B cell (primary cell): Measurements from ENCODE around the gene MVB12B. TPM values are rescaled to one million over a fixed set of nuclear protein-coding genes. Genes with fewer than 3 reads are reported as not detected.

Source experiments
- ATAC-seq: fragments of 200-7000 bp; cut with Tn5 transposase; one replicate; pipeline ENCODE4 v1.10.0; 2021; ENCODE audit warnings: low read depth, mild to moderate bottlenecking, moderate number of reproducible peaks, moderate library complexity
- CTCF ChIA-PET: fragments of 350-600 bp; sonication (Branson Sonifier 250); formaldehyde crosslinking; loops from one replicate; lab custom pipeline; 2021; ENCODE audit warnings: antibody characterized with exemption, inconsistent platforms; lab: Charles Lee
- POLR2A ChIA-PET: fragments of 350-600 bp; sonication (Branson Sonifier 250); formaldehyde crosslinking; loops from one replicate; lab custom pipeline; 2021; ENCODE audit warnings: antibody characterized with exemption; lab: Charles Lee
- DNase-seq: peaks from one replicate; pipeline ENCODE4 v3.0.0; 2013
- H2AFZ ChIP-seq: 2 replicates; pipeline ENCODE4 v1.6.1; 2012; ENCODE audit warnings: mild to moderate bottlenecking, low read depth, low read length; ENCODE audit not compliant: insufficient read depth, poor library complexity, severe bottlenecking
- H3K27ac ChIP-seq, 2 donors: 1 replicate in 1 of 2; 2 replicates in 1 of 2; pipeline ENCODE4 v1.5.1; 2012 to 2013; ENCODE audit warnings: low read length in 2 of 2, mild to moderate bottlenecking in 2 of 2, moderate library complexity in 1 of 2
- H3K27me3 ChIP-seq, 4 experiments: fragments of 200-600 bp in 1 of 4; sonication (generic) in 1 of 4; replicated peaks in 1 of 4; 1 replicate in 2 of 4; 2 replicates in 2 of 4; pipeline versions ENCODE4 v1.6.1 to v1.7.0; 2013 to 2016; ENCODE audit warnings: low read length in 3 of 4, mild to moderate bottlenecking in 2 of 4, mixed read lengths in 1 of 4, moderate library complexity in 1 of 4; ENCODE audit not compliant: insufficient read depth in 4 of 4, control insufficient read depth in 3 of 4; ENCODE audit errors: control extremely low read depth in 1 of 4
- H3K36me3 ChIP-seq, 2 experiments: replicated peaks in 1 of 2; 1 replicate in 1 of 2; 2 replicates in 1 of 2; pipeline versions ENCODE4 v1.6.1 to v1.7.1; 2013; ENCODE audit warnings: low read length in 1 of 2; ENCODE audit not compliant: insufficient read depth in 2 of 2, control insufficient read depth in 1 of 2; ENCODE audit errors: control extremely low read depth in 1 of 2, extremely low read depth in 1 of 2
- H3K4me1 ChIP-seq, 2 donors: fragments of 200-600 bp in 1 of 2; sonication (generic) in 1 of 2; 1 replicate in 1 of 2; 2 replicates in 1 of 2; pipeline versions ENCODE4 v1.5.1 to v1.6.1; 2013 to 2017; ENCODE audit warnings: low read length in 2 of 2; ENCODE audit not compliant: control insufficient read depth in 2 of 2, insufficient read depth in 2 of 2
- H3K4me2 ChIP-seq: replicated peaks from 2 replicates; pipeline ENCODE3; 2012; ENCODE audit warnings: mild to moderate bottlenecking, low read depth, low read length; ENCODE audit not compliant: poor library complexity, severe bottlenecking
- H3K4me3 ChIP-seq, 5 experiments: fragments of 200-600 bp in 1 of 5; sonication (generic) in 1 of 5; 1 replicate in 3 of 5; 2 replicates in 2 of 5; pipeline versions ENCODE4 v1.5.1 to v1.7.0; 2011 to 2016; ENCODE audit warnings: low read length in 4 of 5, mild to moderate bottlenecking in 4 of 5, low read depth in 2 of 5, control low read depth in 1 of 5, moderate library complexity in 1 of 5; ENCODE audit not compliant: insufficient read depth in 1 of 5; ENCODE audit errors: control extremely low read depth in 1 of 5, extremely low read depth in 1 of 5
- H3K79me2 ChIP-seq: fragments of 200-600 bp; sonication (generic); one replicate; pipeline ENCODE4 v1.6.0; 2016; ENCODE audit warnings: low read length; ENCODE audit not compliant: control insufficient read depth, insufficient read depth
- H3K9ac ChIP-seq: fragments of 200-600 bp; sonication (generic); 2 replicates; pipeline ENCODE4 v1.6.1; 2017; ENCODE audit warnings: mild to moderate bottlenecking, low read length, moderate library complexity
- H3K9me3 ChIP-seq, 3 donors: one replicate each; pipeline versions ENCODE4 v1.6.1 to v1.7.1; 2013; ENCODE audit warnings: low read length in 2 of 3; ENCODE audit not compliant: control insufficient read depth in 2 of 3, insufficient read depth in 1 of 3; ENCODE audit errors: control extremely low read depth in 1 of 3
- H4K20me1 ChIP-seq: 2 replicates; pipeline ENCODE4 v1.6.0; 2012; ENCODE audit warnings: mild to moderate bottlenecking, low read length; ENCODE audit not compliant: insufficient read depth, control insufficient read depth, poor library complexity, severe bottlenecking
- H3K27ac Mint-ChIP-seq: one replicate; pipeline ENCODE4 v1.8.0; 2021; ENCODE audit warnings: mixed read lengths
- H3K27me3 Mint-ChIP-seq: one replicate; pipeline ENCODE4 v1.8.0; 2021; ENCODE audit warnings: mixed read lengths
- H3K4me1 Mint-ChIP-seq: one replicate; pipeline ENCODE4 v1.8.0; 2021; ENCODE audit warnings: mixed read lengths
- H3K4me3 Mint-ChIP-seq: one replicate; pipeline ENCODE4 v1.8.0; 2021; ENCODE audit warnings: mixed read lengths
- H3K9me3 Mint-ChIP-seq: one replicate; pipeline ENCODE4 v1.8.0; 2022; ENCODE audit warnings: mixed read lengths; ENCODE audit not compliant: insufficient read depth
- EZH2 ChIP-seq: IDR thresholded peaks from 2 replicates; pipeline ENCODE4 v1.6.1; 2012; ENCODE audit warnings: borderline replicate concordance, low read depth, mild to moderate bottlenecking, moderate library complexity, low read length; ENCODE audit not compliant: insufficient read depth, poor library complexity, severe bottlenecking
- WGBS: methylation state at CpG from one replicate; pipeline ENCODE4 v1.1.5; 2013; ENCODE audit warnings: missing lambda C conversion rate; ENCODE audit not compliant: insufficient coverage; 5-methylcytosine and 5-hydroxymethylcytosine counted together
- intact Hi-C: fragments of 100-400 bp; cut with micrococcal nuclease; formaldehyde crosslinking; loops from one replicate; pipeline ENCODE4 v1.10.0; 2022
- polyA plus RNA-seq: library from polyadenylated mRNA; depleted of rRNA; stranded (reverse); fragments of >200 nt; gene quantifications from 2 replicates; pipeline ENCODE4 v1.2.3, GENCODE V29; 2012
- total RNA-seq, 2 donors: library from RNA; stranded (reverse); fragments of 120-200 nt in 1 of 2; gene quantifications; 1 replicate in 1 of 2; 2 replicates in 1 of 2; pipeline versions ENCODE4 v1.2.3 to v1.2.4, GENCODE V29; 2013 to 2022
- TF ChIP-seq, protein P1 (sequence below): fragments of 200-600 bp; IDR thresholded peaks from one replicate; pipeline ENCODE4 v1.8.0; 2022; ENCODE audit warnings: antibody characterized with exemption, mild to moderate bottlenecking

MVB12B gene
- total and polyA plus RNA-seq, 2 donors (not counting 1 experiment from before 2014, with no cell fraction given) = 1.2 to 9.8 TPM

DNA sequence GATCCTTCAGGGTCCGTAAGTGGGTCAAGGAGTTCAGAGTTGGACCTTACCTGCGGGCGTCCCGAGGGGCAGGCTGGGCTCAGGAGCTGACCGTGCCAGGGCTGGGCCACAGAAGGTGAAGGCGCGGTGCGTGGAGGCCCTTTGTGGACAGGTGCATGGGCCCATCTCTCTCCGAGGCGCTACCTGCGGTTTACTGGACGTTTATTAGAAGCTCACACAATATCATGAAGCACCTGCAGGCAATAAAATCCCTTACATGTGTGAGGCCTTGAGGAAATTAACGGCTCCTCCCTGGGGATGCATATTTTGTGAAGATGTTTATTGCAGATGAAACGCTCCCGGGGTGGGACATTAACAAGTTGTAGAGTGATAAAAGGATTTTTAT, 207.3 kb downstream of the MVB12B start:
- H3K27ac ChIP-seq = peak overlapping the region; percentile 58 to 81
- no peaks in the 10 kb centered on the region for H3K27me3 Mint-ChIP-seq
- no peaks in the 10 kb centered on the region for H3K36me3 ChIP-seq
- intact Hi-C loops = loop anchor here (1.0 kb wide), 1 partner anchor 17 kb away; no protein-coding TSS in a partner anchor
- no peaks in the 10 kb centered on the region for H3K9me3 Mint-ChIP-seq
- TF ChIP-seq EZH2 = no peak
- TF ChIP-seq, protein P1, sequence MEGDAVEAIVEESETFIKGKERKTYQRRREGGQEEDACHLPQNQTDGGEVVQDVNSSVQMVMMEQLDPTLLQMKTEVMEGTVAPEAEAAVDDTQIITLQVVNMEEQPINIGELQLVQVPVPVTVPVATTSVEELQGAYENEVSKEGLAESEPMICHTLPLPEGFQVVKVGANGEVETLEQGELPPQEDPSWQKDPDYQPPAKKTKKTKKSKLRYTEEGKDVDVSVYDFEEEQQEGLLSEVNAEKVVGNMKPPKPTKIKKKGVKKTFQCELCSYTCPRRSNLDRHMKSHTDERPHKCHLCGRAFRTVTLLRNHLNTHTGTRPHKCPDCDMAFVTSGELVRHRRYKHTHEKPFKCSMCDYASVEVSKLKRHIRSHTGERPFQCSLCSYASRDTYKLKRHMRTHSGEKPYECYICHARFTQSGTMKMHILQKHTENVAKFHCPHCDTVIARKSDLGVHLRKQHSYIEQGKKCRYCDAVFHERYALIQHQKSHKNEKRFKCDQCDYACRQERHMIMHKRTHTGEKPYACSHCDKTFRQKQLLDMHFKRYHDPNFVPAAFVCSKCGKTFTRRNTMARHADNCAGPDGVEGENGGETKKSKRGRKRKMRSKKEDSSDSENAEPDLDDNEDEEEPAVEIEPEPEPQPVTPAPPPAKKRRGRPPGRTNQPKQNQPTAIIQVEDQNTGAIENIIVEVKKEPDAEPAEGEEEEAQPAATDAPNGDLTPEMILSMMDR = no peak
- H3K4me1 Mint-ChIP-seq = peaks cover 48% of the 10 kb centered on the region
- peaks cover 43 to 58% of the 10 kb centered on the region in 2 donors for H3K4me1 ChIP-seq
- H2AFZ ChIP-seq = peak overlapping the region; percentile 68
- no peaks in the 10 kb centered on the region for H3K9me3 ChIP-seq
- peak overlapping the region; percentile 82 for H3K4me2 ChIP-seq
- ATAC-seq (peak; percentile 40), DNase-seq (no peak)
- ChIA-PET CTCF (interaction anchor here (0.9 to 3.5 kb wide), 8 partner anchors 8 to 43 kb away, joined by 3 to 27 read pairs (median 4); no protein-coding TSS in a partner anchor), POLR2A (no interaction called here)
- 6% methylated on average over 7 of the region's 15 CpGs for WGBS
- no peaks in the 10 kb centered on the region for H3K79me2 ChIP-seq
- peak overlapping the region in 4 of 5 experiments; percentile 38 to 69 (median 52) for H3K4me3 ChIP-seq
- H3K9ac ChIP-seq = peak overlapping the region; percentile 67
- H3K27me3 ChIP-seq = no peaks in the 10 kb centered on the region
- no peaks in the 10 kb centered on the region for H4K20me1 ChIP-seq
- peak overlapping the region; percentile 91 for H3K27ac Mint-ChIP-seq
- peak overlapping the region; percentile 79 for H3K4me3 Mint-ChIP-seq

- intact Hi-C loops = no loop called here
- Histone ChIP-seq H3K27ac (no peak overlapping the region), H3K79me2 (no peaks in the 10 kb centered on the region), H3K27me3 (no peaks in the 10 kb centered on the region), H3K36me3 (no peaks in the 10 kb centered on the region), H4K20me1 (no peaks in the 10 kb centered on the region), H3K4me3 (peak overlapping the region in 1 of 5 experiments; percentile 69), H3K4me2 (peak overlapping the region; percentile 82), H2AFZ (no peak overlapping the region), H3K4me1 (peaks cover 43 to 58% of the 10 kb centered on the region in 2 donors), H3K9me3 (no peaks in the 10 kb centered on the region), H3K9ac (no peak overlapping the region)
- H3K4me1 Mint-ChIP-seq = peaks cover 48% of the 10 kb centered on the region
- H3K4me3 Mint-ChIP-seq = peak overlapping the region; percentile 79
- no peaks in the 10 kb centered on the region for H3K9me3 Mint-ChIP-seq
- no peaks in the 10 kb centered on the region for H3K27me3 Mint-ChIP-seq
- peak overlapping the region; percentile 91 for H3K27ac Mint-ChIP-seq
- 96% methylated on average over 21 of the region's 23 CpGs for WGBS
- ChIA-PET POLR2A (no interaction called here), CTCF (interaction anchor here (0.9 to 3.5 kb wide), 3 partner anchors 9 to 43 kb away, joined by 3 to 27 read pairs (median 3); no protein-coding TSS in a partner anchor)
- TF ChIP-seq, protein P1 = no peak
- no peak for TF ChIP-seq EZH2
- ATAC-seq = no peak
- no peak for DNase-seq
These were observed 208.0 kb downstream of the MVB12B start for GRCh38 chr9:126534431-126535186.
